Mucosa of gallbladder (tissue), 1 donor: Measurements from ENCODE around the gene CSAD. TPM values are rescaled to one million over a fixed set of nuclear protein-coding genes. Genes with fewer than 3 reads are reported as not detected.

Experiments
- total RNA-seq: library from RNA; stranded (reverse); gene quantifications from one replicate; pipeline ENCODE4 v1.2.1, GENCODE V29; 2021
- donor health status: DM: no; HTN: no; CAD: no.

CSAD gene
- total RNA-seq, 1 donor from 2014 or later = 44.3 TPM

Other genes with a start within 250 kb of the CSAD start
- gene KRT18, start 231.8 kb downstream of the CSAD start, total RNA-seq = 564 TPM
- 546 TPM for gene EIF4B, start 174.5 kb downstream of the CSAD start, total RNA-seq
- 124 TPM for gene TNS2, start 130.9 kb downstream of the CSAD start, total RNA-seq
- gene SPRYD3, start 101.5 kb downstream of the CSAD start, total RNA-seq = 68.4 TPM
- gene IGFBP6, start 83.3 kb downstream of the CSAD start, total RNA-seq = 22.8 TPM
- gene SOAT2, start 77.4 kb downstream of the CSAD start, total RNA-seq = 0.75 TPM
- gene ZNF740, start 203 bp downstream of the CSAD start, total RNA-seq = 40.4 TPM
- gene ITGB7, start 26.3 kb upstream of the CSAD start, total RNA-seq = 5.8 TPM
- 41.8 TPM for gene RARG, start 51.3 kb upstream of the CSAD start, total RNA-seq
- gene ESPL1, start 87.4 kb upstream of the CSAD start, total RNA-seq = 1.5 TPM
- 420 TPM for gene PFDN5, start 114.6 kb upstream of the CSAD start, total RNA-seq
- gene MYG1, start 118.8 kb upstream of the CSAD start, total RNA-seq = 63.4 TPM
- 55.5 TPM for gene AAAS, start 140.7 kb upstream of the CSAD start, total RNA-seq
- not detected for gene SP7, start 155.4 kb upstream of the CSAD start, total RNA-seq
- gene SP1, start 199.3 kb upstream of the CSAD start, total RNA-seq = 104 TPM
- gene AMHR2, start 242.9 kb upstream of the CSAD start, total RNA-seq = 0.60 TPM